OCI-LY7 (cell line): ENCODE measurements around the gene CDKL5. TPM values are rescaled to one million over a fixed set of nuclear protein-coding genes. Genes with fewer than 3 reads are reported as not detected.

Experiments used
- BruUV-seq: library from RNA; stranded (reverse); fragments of 400-500 nt; replicated peaks from 2 replicates; lab custom pipeline; 2021; lab: Mats Ljungman, UMichigan
- CTCF ChIA-PET: fragments of 300-600 bp; sonication (Branson Sonifier 250); formaldehyde crosslinking; loops from one replicate; lab custom pipeline; 2022; ENCODE audit warnings: antibody characterized with exemption; ENCODE audit not compliant: unreplicated experiment; lab: Charles Lee
- POLR2A ChIA-PET: fragments of 300-600 bp; sonication (Branson Sonifier 250); formaldehyde crosslinking; loops from one replicate; lab custom pipeline; 2022; ENCODE audit warnings: antibody characterized with exemption; lab: Charles Lee
- DNase-seq: peaks from one replicate; pipeline ENCODE4 v3.0.0-alpha.2; 2015; ENCODE audit warnings: low spot score
- H2AFZ ChIP-seq: fragments of 200-600 bp; sonication (generic), shearing (Covaris generic); 2 replicates; pipeline ENCODE4 v1.6.1; 2014; ENCODE audit warnings: mild to moderate bottlenecking, antibody characterized with exemption, low read length, moderate library complexity
- H3K27ac ChIP-seq: fragments of 200-600 bp; sonication (generic); 2 replicates; pipeline ENCODE4 v1.5.1; 2014; ENCODE audit warnings: mixed run types, low read depth, mild to moderate bottlenecking, moderate library complexity, low read length, inconsistent platforms; ENCODE audit not compliant: poor library complexity, severe bottlenecking
- H3K36me3 ChIP-seq: fragments of 200-600 bp; sonication (generic); 2 replicates; pipeline ENCODE4 v1.6.1; 2014; ENCODE audit warnings: mild to moderate bottlenecking, antibody characterized with exemption, low read length, moderate library complexity, mixed read lengths; ENCODE audit not compliant: insufficient read depth
- H3K4me1 ChIP-seq: fragments of 200-600 bp; sonication (generic); 2 replicates; pipeline ENCODE4 v1.5.1; 2014; ENCODE audit warnings: mild to moderate bottlenecking, low read length; ENCODE audit not compliant: insufficient read depth, poor library complexity, severe bottlenecking
- H3K4me2 ChIP-seq: fragments of 200-600 bp; sonication (generic); 2 replicates; pipeline ENCODE4 v1.6.1; 2014; ENCODE audit warnings: mild to moderate bottlenecking, low read length
- H3K4me3 ChIP-seq: fragments of 200-600 bp; sonication (generic); 2 replicates; pipeline ENCODE4 v1.5.1; 2014; ENCODE audit warnings: mild to moderate bottlenecking, low read depth, low read length; ENCODE audit not compliant: poor library complexity, severe bottlenecking
- H3K79me2 ChIP-seq: fragments of 200-600 bp; sonication (generic); 2 replicates; pipeline ENCODE4 v1.6.1; 2016; ENCODE audit warnings: low read depth, mild to moderate bottlenecking, low read length, moderate library complexity, mixed read lengths; ENCODE audit not compliant: insufficient read depth
- H3K9me2 ChIP-seq: fragments of 200-600 bp; sonication (generic); 2 replicates; pipeline ENCODE4 v1.6.1; 2016; ENCODE audit warnings: mild to moderate bottlenecking, low read length, mixed read lengths; ENCODE audit not compliant: insufficient read depth
- H3K9me3 ChIP-seq: fragments of 200-600 bp; sonication (generic); 2 replicates; pipeline ENCODE4 v1.6.1; 2014; ENCODE audit warnings: mild to moderate bottlenecking, mixed run types, low read length, mixed read lengths
- H4K20me1 ChIP-seq: fragments of 200-600 bp; sonication (generic); 2 replicates; pipeline ENCODE4 v1.6.1; 2014; ENCODE audit warnings: mild to moderate bottlenecking, antibody characterized with exemption, low read length, moderate library complexity, mixed read lengths; ENCODE audit not compliant: insufficient read depth
- CTCF ChIP-seq: fragments of 200-600 bp; sonication (generic); conservative IDR thresholded peaks from 2 replicates; pipeline ENCODE4 v1.5.1; 2014; ENCODE audit warnings: mild to moderate bottlenecking, antibody characterized with exemption, low read length, moderate library complexity, mixed read lengths
- EZH2phosphoT487 ChIP-seq: fragments of 200-600 bp; sonication (generic); IDR thresholded peaks from 2 replicates; pipeline ENCODE4 v1.6.1; 2018; ENCODE audit warnings: low read depth, borderline replicate concordance, mild to moderate bottlenecking, mixed run types, antibody characterized with exemption, low read length, moderate library complexity, mixed read lengths
- intact Hi-C: fragments of 100-400 bp; cut with micrococcal nuclease; formaldehyde crosslinking; loops from one replicate; pipeline ENCODE4 v1.10.0; 2022; ENCODE audit not compliant: unreplicated experiment
- total RNA-seq, 2 experiments: library from RNA; depleted of rRNA in 1 of 2; stranded (reverse); fragments of >200 nt in 1 of 2; shearing (Covaris generic) in 1 of 2; gene quantifications; 2 replicates each; pipeline ENCODE4 v1.2.3, GENCODE V29; 2014 to 2022

Gene CDKL5
- total RNA-seq, 2 experiments from 2014 or later: 1.3 to 2.0 TPM

- intact Hi-C loops: no loop called here
- Histone ChIP-seq H3K27ac (no peak overlapping the region), H3K36me3 (no peaks in the 10 kb centered on the region), H4K20me1 (no peaks in the 10 kb centered on the region), H3K4me2 (no peak overlapping the region), H3K9me3 (no peaks in the 10 kb centered on the region), H3K4me1 (no peaks in the 10 kb centered on the region), H3K4me3 (no peak overlapping the region), H3K9me2 (no peaks in the 10 kb centered on the region), H2AFZ (no peak overlapping the region), H3K79me2 (no peaks in the 10 kb centered on the region)
- ChIA-PET CTCF (no interaction called here), POLR2A (interaction anchor here (0.7 kb wide), 1 partner anchor 44 kb away, joined by 3 read pairs; no protein-coding TSS in a partner anchor)
- no TSS peak for BruUV-seq
- DNase-seq: no peak
- no peak for TF ChIP-seq EZH2phosphoT487
- TF ChIP-seq CTCF: no peak
These were observed 39.1 kb downstream of the CDKL5 start for GRCh38 chrX:18464499-18464898.

- H4K20me1 ChIP-seq: no peaks in the 10 kb centered on the region
- ChIA-PET POLR2A (no interaction called here), CTCF (no interaction called here)
- no peak overlapping the region for H3K4me2 ChIP-seq
- H3K79me2 ChIP-seq: no peaks in the 10 kb centered on the region
- H3K9me2 ChIP-seq: no peaks in the 10 kb centered on the region
- TF ChIP-seq EZH2phosphoT487: no peak
- TF ChIP-seq CTCF: no peak
- intact Hi-C loops: no loop called here
- H3K27ac ChIP-seq: no peak overlapping the region
- H3K9me3 ChIP-seq: no peaks in the 10 kb centered on the region
- DNase-seq: no peak
- no peaks in the 10 kb centered on the region for H3K4me1 ChIP-seq
- H2AFZ ChIP-seq: no peak overlapping the region
- BruUV-seq: no TSS peak
- H3K4me3 ChIP-seq: no peak overlapping the region
- H3K36me3 ChIP-seq: no peaks in the 10 kb centered on the region
These were observed 39.6 kb downstream of the CDKL5 start for GRCh38 chrX:18465051-18465450.

- BruUV-seq: no TSS peak
- H3K79me2 ChIP-seq: no peaks in the 10 kb centered on the region
- ChIA-PET CTCF (no interaction called here), POLR2A (no interaction called here)
- no peaks in the 10 kb centered on the region for H3K4me1 ChIP-seq
- H3K4me2 ChIP-seq: no peak overlapping the region
- intact Hi-C loops: no loop called here
- H2AFZ ChIP-seq: no peak overlapping the region
- DNase-seq: no peak
- H3K9me3 ChIP-seq: no peaks in the 10 kb centered on the region
- no peak overlapping the region for H3K27ac ChIP-seq
- no peak overlapping the region for H3K4me3 ChIP-seq
- TF ChIP-seq CTCF: no peak
- TF ChIP-seq EZH2phosphoT487: no peak
- no peaks in the 10 kb centered on the region for H3K9me2 ChIP-seq
- H4K20me1 ChIP-seq: no peaks in the 10 kb centered on the region
- H3K36me3 ChIP-seq: no peaks in the 10 kb centered on the region
These were observed 43.2 kb downstream of the CDKL5 start for GRCh38 chrX:18468599-18468998.
